ENCODE results near the gene STARD5. TPM values are rescaled to one million over a fixed set of nuclear protein-coding genes. Genes with fewer than 3 reads are reported as not detected.
A peak's percentile ranks its signal among the peaks of the same experiment; 100 is the strongest.

STARD5 gene
- total RNA-seq, 1 donor from 2014 or later, result 5.5 TPM

GRCh38 chr15:81297147-81297572, 26.8 kb downstream of the STARD5 start:
- peak; percentile 59 for DNase-seq (ENCODE audit: low read depth)

GRCh38 chr15:81296673-81297072, 27.3 kb downstream of the STARD5 start:
- TF ChIP-seq CTCF (IDR thresholded peaks at IDR 0.05; ENCODE audit: insufficient read depth, low read depth, low read length), result no peak
- no peak for TF ChIP-seq EZH2 (IDR thresholded peaks at IDR 0.05; ENCODE audit: insufficient read depth, low read length)

More at GRCh38 chr15:81297147-81297572, 26.8 kb downstream of the STARD5 start:
- no peak overlapping the region for H3K4me3 Mint-ChIP-seq (ENCODE audit: unreplicated experiment)
- no peak overlapping the region for H3K27ac Mint-ChIP-seq (ENCODE audit: unreplicated experiment)
- Histone ChIP-seq H2AFZ (ENCODE audit: low read depth, low read length) (no peak overlapping the region), H3K36me3 (ENCODE audit: insufficient read depth, low read length) (no peaks in the 10 kb centered on the region), H3K4me3 (ENCODE audit: insufficient read depth, low read depth, low read length) (no peak overlapping the region), H3K79me2 (ENCODE audit: insufficient read depth, low read length) (no peaks in the 10 kb centered on the region), H4K20me1 (ENCODE audit: insufficient read depth, low read length) (no peaks in the 10 kb centered on the region), H3K27me3 (ENCODE audit: insufficient read depth, low read length) (peaks cover 15% of the 10 kb centered on the region), H3K27ac (ENCODE audit: low read depth, low read length) (no peak overlapping the region), H3K4me1 (ENCODE audit: insufficient read depth, low read length) (peaks cover 5% of the 10 kb centered on the region), H3K4me2 (ENCODE audit: low read length) (no peak overlapping the region), H3K9me3 (ENCODE audit: insufficient read depth, low read depth, low read length) (no peaks in the 10 kb centered on the region), H3K9ac (ENCODE audit: low read length) (no peak overlapping the region)
- no peaks in the 10 kb centered on the region for H3K9me3 Mint-ChIP-seq (ENCODE audit: unreplicated experiment)
- TF ChIP-seq CTCF (IDR thresholded peaks at IDR 0.05; ENCODE audit: insufficient read depth, low read depth, low read length), result no peak
- no peak for TF ChIP-seq EZH2 (IDR thresholded peaks at IDR 0.05; ENCODE audit: insufficient read depth, low read length)
- peak; percentile 43 for FAIRE-seq
- peaks cover 8% of the 10 kb centered on the region for H3K27me3 Mint-ChIP-seq (ENCODE audit: low read depth, unreplicated experiment)
- peaks cover 1% of the 10 kb centered on the region for H3K4me1 Mint-ChIP-seq (ENCODE audit: low read depth, unreplicated experiment)
- no peaks in the 10 kb centered on the region for H3K36me3 Mint-ChIP-seq (ENCODE audit: low read depth, unreplicated experiment)

DNA sequence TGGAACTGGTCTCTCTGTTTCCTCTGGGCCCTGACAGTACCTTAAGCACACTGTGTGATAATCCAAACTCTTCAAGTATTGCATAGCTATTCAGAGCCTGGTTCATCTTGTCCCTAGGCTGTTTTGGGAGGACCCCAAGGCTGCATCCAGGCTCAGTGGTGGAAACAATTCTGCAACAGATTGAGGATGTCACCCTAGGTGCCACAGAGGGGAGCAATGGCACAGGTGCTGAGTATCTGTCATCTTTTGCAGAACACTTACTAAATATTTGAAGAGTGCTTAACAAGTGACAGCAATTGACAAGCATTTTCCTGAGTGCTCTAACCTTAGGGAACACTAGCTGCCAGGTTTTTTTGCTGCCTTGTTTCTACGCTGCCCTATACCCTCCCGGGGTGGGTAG, 27.8 kb downstream of the STARD5 start:
- Histone ChIP-seq H3K9me3 (ENCODE audit: insufficient read depth, low read depth, low read length) (no peaks in the 10 kb centered on the region), H3K4me1 (ENCODE audit: insufficient read depth, low read length) (peaks cover 5% of the 10 kb centered on the region), H3K27me3 (ENCODE audit: insufficient read depth, low read length) (peaks cover 21% of the 10 kb centered on the region), H4K20me1 (ENCODE audit: insufficient read depth, low read length) (no peaks in the 10 kb centered on the region), H3K36me3 (ENCODE audit: insufficient read depth, low read length) (no peaks in the 10 kb centered on the region), H3K27ac (ENCODE audit: low read depth, low read length) (no peak overlapping the region), H3K4me3 (ENCODE audit: insufficient read depth, low read depth, low read length) (no peak overlapping the region), H2AFZ (ENCODE audit: low read depth, low read length) (no peak overlapping the region), H3K9ac (ENCODE audit: low read length) (no peak overlapping the region), H3K79me2 (ENCODE audit: insufficient read depth, low read length) (no peaks in the 10 kb centered on the region), H3K4me2 (ENCODE audit: low read length) (no peak overlapping the region)
- Mint-ChIP-seq H3K9me3 (ENCODE audit: unreplicated experiment) (no peaks in the 10 kb centered on the region), H3K36me3 (ENCODE audit: low read depth, unreplicated experiment) (no peaks in the 10 kb centered on the region), H3K4me3 (ENCODE audit: unreplicated experiment) (no peak overlapping the region), H3K27ac (ENCODE audit: unreplicated experiment) (no peak overlapping the region), H3K27me3 (ENCODE audit: low read depth, unreplicated experiment) (peaks cover 13% of the 10 kb centered on the region), H3K4me1 (ENCODE audit: low read depth, unreplicated experiment) (peaks cover 1% of the 10 kb centered on the region)
- TF ChIP-seq EZH2 (IDR thresholded peaks at IDR 0.05; ENCODE audit: insufficient read depth, low read length) (no peak), CTCF (IDR thresholded peaks at IDR 0.05; ENCODE audit: insufficient read depth, low read depth, low read length) (no peak)
- FAIRE-seq (no peak), DNase-seq (ENCODE audit: low read depth) (no peak)

More at GRCh38 chr15:81296673-81297072, 27.3 kb downstream of the STARD5 start:
- Histone ChIP-seq H3K27ac (ENCODE audit: low read depth, low read length) (no peak overlapping the region), H3K4me3 (ENCODE audit: insufficient read depth, low read depth, low read length) (no peak overlapping the region), H3K79me2 (ENCODE audit: insufficient read depth, low read length) (no peaks in the 10 kb centered on the region), H2AFZ (ENCODE audit: low read depth, low read length) (peak overlapping the region; percentile 26), H3K9ac (ENCODE audit: low read length) (no peak overlapping the region), H3K4me2 (ENCODE audit: low read length) (no peak overlapping the region), H3K36me3 (ENCODE audit: insufficient read depth, low read length) (no peaks in the 10 kb centered on the region), H3K4me1 (ENCODE audit: insufficient read depth, low read length) (peaks cover 5% of the 10 kb centered on the region), H3K27me3 (ENCODE audit: insufficient read depth, low read length) (peaks cover 16% of the 10 kb centered on the region), H4K20me1 (ENCODE audit: insufficient read depth, low read length) (no peaks in the 10 kb centered on the region), H3K9me3 (ENCODE audit: insufficient read depth, low read depth, low read length) (no peaks in the 10 kb centered on the region)
- DNase-seq (ENCODE audit: low read depth), result no peak
- H3K4me1 Mint-ChIP-seq (ENCODE audit: low read depth, unreplicated experiment), result peaks cover 1% of the 10 kb centered on the region
- H3K36me3 Mint-ChIP-seq (ENCODE audit: low read depth, unreplicated experiment), result no peaks in the 10 kb centered on the region
- peaks cover 9% of the 10 kb centered on the region for H3K27me3 Mint-ChIP-seq (ENCODE audit: low read depth, unreplicated experiment)
- H3K4me3 Mint-ChIP-seq (ENCODE audit: unreplicated experiment), result no peak overlapping the region
- H3K9me3 Mint-ChIP-seq (ENCODE audit: unreplicated experiment), result no peaks in the 10 kb centered on the region
- no peak overlapping the region for H3K27ac Mint-ChIP-seq (ENCODE audit: unreplicated experiment)
- FAIRE-seq, result no peak

All from astrocyte (in vitro differentiated cells and primary cell).